Fibroblast of upper back skin (primary cell): ENCODE results near the gene C9orf78.

ENCODE experiments used
- DNase-seq: peaks from one replicate; pipeline ENCODE4 v3.0.0-alpha.2; 2013

C9orf78 gene

DNA sequence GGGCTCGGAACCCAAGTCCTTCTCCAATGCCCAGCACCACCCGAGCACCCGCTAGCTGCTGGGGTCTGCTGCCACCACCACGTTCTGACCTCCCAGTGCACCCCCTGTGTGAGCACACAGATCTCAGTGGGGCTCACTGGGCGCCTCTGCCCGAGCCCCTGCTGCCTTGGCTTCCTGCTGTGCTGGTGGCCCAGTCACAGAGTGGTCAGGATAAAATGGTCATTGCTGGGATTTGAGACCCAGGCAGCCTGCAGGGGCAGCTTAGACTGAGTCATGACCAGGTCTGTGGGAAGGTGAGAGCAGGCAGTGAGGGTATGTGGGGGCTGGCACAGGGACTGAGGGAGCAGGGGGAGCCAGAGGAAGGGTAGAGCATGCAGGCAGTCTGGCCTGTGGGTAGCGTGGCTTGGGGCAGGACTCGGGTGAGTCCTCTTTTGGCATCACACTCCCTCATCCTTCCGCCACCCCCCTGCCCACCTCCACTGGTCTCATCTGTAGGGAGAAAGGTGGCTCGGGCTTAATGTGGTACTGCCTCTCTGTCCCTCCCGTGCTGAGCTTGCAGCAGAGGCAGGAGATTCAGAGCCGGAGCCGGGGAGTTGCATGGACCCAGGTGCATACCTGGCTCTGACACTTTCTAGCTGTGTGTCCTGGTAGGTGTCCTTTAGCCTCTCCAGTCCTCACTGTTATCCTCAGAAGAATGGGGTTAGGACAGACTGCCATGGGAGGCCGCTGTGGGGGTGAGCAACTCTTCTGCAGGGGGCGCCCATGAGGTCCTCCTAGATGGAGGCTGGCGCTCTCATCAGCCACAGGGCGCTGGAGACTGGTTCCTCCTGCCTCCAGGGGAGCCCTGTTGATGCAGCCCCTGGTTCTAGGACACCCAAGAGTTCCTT is 32.3 kb upstream of the C9orf78 start:
- DNase-seq, result no peak

DNA sequence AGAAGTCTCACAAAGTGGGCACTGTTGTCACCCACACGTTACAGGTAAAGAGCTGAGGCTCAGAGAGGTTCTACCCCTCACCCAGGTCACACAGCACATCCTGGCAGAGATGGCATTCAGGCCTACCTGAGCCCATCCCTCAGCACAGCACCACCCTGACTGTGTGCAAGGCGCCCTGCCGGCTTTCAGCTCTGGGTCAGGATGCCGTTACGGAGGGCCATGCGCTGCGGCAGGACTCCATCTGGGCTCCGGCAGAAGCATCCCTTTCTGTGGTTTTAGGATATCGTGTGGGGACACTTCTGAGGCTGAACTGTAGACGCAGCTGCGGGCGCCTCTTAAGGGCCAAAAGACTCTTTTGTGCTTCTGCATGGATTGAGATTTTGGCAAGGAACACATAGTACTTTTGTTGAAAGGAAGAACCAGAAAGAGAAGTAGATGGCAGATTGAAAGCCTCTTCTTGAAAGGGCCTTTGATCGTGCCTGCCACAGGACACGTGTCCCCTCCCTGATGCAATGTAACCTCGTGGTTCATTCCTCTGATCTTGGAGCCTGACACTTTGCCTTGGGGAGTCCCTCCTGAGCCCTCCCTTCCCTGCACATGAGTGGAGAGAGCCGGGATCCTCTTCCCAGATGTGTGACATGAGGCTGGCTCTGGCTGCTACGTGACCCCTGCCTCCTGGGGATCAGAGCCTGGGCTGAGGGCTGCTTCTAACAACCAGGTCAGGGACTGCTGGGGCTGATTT is 31.5 kb upstream of the C9orf78 start:
- DNase-seq, result no peak

DNA sequence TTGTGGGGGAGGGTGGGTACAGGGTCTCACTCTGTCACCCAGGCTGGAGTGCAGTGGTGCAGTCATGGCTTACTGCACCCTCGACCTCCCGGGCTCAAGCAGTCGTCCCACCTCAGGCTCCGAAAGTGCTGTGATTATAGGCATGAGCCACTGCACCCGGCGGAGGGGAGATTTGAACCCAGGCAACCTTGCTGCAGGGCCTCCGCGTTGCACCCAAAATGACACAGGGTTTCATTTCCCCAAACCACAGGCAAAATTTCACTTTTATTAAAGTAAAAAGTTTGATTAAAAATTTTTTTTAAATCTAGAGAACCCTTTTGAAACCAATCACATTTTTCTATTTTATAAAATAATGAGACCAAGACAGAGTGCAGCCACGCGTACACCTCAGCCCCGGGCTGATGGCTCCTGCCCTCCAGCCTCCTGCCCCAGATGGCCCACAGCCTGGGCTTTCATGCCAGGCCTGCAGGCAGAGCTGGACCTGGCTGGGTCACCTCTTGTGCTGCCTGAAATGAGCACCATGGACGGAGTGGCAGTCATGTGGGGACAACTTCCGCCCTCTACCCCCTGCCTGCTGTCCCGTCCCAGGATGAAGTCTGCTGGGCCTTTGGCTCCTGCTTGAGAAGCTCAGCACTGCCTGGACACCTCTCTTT is 30.7 kb upstream of the C9orf78 start:
- DNase-seq, result no peak

DNA sequence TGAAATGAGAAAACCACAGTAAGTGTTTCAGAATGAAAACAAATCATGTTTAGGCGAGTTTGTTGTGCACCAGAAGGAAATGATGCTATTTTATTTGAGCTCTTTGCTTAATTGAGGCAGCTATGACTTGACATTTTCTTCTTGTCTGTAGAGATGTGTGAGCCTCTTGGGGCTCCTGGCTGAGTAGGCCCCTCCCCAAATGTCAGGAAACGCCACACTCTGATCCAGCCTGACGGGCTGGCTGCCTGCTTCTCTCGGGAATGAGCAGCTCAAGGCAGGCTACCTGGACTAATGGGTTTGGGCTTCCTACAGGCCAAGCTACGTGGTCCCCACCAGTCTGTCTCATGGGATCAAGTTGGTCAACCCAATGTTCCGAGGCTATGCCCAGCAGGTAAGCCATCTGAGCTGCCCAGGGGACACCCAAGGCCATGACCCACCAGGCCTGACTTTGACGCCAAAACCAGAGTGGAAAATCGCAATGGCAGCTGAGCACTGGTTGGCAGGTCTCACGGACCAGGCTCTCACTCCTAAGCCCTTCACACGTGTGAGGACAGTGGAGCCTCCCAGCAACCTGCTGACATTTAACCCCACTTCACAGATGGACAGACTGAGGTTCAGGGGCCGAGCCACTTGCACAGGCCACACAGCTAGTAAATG is 30.0 kb upstream of the C9orf78 start:
- DNase-seq, result no peak

DNA sequence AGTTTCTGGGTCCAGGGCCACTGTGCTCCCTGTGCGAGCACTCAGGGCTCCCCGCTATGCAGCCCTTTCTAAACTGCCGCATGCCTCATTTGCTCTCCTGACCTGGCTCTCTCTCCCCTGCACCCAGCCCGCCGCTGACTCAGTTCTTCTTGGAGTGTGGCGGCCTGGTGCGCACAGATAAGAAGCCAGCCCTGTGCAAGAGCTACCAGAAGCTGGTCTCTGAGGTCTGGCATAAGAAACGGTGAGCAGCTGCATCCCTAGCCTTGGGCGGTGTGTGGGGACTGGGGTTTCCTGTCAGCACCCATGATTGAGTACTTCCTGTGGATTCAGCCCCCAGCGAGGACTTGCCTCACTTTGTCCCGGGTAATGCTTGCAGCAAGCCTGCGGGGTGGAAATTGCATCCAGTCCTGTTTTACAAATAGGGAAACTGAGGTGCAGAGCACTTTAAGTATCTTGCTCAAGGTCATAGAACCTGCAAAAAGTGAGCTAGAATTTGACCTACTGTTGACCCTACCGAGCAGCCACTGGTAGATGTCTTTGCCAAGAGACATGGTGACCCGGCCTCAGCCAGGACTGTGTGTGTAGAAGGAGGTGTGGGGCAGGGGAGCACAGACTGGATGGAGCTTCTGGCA is 28.1 kb upstream of the C9orf78 start:
- DNase-seq, result peak; percentile 92

DNA sequence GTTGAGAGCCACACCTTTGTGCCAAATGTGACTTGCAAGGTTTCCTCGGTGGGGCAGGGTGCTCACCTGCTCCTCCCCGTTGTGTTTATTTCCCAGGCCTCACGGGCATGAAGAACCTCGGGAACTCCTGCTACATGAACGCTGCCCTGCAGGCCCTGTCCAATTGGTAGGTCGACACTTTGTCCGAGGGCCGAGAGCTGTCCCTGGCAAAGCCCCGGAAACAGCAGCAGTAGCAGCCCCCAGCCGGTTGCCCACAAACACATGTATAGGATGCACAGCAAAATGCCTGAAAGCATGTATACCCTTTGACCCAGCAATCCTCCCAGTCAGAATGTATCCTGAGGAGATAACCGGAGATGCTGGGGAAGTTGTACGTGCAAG is 26.4 kb upstream of the C9orf78 start:
- no peak for DNase-seq

DNA sequence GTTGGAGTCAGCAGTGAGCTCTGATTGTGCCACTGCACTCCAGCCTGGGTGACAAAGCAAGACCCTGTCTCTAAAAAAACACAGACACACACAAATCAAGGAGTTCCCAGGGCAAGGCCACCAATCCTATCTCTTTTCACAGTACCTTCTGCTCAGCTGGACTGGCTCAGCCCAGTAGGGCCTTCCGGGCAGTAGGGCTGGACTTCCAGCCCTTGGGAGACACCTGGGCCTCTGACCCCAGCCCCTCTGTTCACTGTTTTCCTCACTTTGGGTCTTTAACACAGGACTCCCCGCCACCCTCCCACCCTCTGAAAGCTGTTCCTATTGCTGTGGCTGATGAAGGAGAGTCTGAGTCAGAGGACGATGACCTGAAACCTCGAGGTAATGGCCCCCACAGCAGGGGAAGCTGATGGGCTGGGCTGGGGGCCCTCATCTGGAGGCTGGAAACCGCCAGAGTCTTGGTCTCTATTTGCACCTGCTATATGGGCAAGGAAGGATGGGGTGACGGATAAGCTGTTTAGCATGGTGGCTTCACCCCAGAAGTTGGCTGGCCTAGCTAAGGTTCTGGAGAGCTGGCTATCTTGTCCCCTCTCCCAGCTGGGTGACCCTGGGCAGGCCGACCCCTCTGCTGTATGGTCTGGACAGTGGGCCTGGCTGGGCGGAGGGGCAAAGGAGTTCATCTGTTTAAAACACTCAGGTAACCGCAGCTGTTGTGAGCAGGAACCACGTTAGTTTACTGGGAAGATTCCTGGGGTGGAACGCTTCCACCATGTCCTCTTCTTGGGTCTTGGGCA is 25.8 kb upstream of the C9orf78 start:
- DNase-seq, result no peak

DNA sequence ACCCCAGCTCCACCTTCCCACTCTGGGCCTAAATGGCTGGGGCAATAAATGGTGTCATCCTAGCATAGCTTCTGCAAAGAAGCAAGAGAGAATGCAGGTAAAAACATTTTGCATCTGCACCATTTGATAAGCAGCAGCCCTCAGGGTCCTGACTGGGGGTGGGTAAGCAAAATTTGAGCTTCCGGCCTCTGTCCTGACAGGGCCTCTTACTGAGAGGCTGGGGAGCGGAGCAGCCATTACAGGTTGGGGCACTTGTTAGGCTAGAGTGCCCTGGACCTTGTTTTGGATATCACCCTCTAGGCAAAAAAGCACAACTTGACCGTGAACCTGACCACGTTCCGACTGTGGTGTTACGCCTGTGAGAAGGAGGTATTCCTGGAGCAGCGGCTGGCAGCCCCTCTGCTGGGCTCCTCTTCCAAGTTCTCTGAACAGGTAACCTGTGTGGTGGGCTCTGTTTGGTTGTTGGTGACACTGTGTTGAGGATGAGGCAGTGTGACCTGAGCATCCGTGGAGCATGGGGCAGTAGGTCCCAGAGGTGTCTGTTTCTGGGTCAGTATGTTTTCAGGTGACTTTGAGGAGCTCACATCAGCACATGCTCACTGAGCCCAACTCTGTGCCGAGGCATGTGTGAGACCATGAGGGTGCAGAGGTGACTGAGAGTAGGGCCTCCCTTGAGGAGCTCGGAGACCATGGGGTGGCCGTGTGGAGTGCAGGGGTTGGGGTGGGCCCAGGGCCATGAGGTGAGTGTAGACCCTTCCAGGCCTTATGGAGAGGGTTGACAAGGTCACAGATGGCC is 23.3 kb upstream of the C9orf78 start:
- no peak for DNase-seq

DNA sequence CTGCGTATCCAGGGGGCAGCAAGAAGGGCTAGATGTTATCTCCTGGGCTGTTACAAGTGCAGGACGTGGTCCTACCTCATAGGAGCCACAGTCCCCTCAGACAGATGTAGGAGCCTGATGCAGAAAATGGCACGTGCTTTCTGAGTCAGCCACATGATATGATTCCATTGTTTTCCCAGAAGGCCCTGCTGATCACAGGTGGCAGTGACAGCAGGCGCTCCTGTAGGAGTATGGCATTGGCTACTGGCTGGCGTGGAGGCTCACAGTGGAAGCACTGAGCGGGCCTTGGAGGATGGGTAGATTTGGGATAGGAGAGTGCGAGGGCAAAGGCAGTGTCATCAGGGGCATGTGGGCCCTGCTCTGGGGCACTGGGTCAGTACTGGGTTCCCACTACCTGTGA is 22.1 kb upstream of the C9orf78 start:
- no peak for DNase-seq

DNA sequence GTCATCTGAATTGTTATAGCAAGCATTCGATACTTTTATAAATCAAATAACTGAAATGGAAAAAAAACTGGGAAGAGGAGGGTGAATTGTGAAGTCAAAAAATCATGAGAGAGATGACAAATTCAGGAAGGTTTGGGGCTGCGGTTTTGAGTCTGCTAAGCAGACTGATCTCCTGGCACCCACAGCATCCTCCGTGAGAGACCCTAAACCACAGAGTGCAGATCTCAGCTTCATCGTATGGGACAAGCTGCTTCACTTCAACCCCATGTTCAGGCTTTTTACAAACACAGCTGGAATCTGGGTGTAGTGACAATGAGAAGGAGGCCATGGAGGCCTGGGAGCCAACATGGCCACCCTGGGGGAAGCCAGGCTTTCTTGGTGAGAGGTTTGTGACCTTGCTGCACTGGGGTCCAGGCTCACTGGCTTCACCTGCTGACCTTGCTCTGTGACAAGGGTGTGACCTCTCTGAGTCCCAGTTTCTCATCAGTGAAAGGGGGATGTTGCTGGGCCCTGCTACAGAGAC is 19.6 kb upstream of the C9orf78 start:
- DNase-seq, result no peak

DNA sequence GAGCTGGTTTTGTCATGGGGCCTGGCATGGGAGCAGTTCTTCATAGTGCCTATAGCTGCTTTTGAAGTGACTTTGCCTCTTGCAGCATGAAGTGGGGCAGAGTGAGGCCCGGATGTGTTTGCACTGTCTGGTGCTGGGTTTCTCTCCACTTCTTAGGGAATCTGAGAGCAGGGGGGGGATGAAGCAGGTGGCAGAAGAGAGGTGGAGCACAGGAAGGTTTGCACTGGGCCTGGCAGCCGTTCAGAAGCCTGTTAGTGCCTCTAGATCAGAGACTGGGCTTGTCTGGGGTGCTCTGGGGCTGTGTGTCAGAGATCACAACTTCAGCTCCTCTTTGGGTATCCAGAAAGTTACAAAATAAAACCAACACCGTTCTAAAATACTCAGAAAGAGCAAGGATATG is 18.5 kb upstream of the C9orf78 start:
- DNase-seq, result no peak

DNA sequence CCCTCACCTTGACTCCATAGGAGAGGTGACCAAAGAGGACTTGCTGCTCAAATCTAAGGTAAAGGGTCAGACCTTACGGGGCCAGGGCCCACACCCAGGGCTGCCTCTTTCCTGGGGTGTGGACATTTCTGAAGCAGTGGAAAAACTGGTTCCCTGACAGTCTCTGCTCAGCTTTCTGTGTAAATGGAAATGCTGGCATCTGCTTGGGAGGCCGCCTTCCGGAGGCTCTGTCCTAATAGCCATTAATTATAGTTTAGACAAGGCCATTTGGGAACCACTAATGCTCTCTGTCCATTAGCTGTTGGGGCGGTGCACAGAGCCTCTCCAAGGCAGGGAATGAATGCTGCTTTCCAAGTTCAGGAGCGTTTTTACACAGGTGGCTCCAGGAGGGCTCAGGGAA is 17.5 kb upstream of the C9orf78 start:
- DNase-seq, result no peak

DNA sequence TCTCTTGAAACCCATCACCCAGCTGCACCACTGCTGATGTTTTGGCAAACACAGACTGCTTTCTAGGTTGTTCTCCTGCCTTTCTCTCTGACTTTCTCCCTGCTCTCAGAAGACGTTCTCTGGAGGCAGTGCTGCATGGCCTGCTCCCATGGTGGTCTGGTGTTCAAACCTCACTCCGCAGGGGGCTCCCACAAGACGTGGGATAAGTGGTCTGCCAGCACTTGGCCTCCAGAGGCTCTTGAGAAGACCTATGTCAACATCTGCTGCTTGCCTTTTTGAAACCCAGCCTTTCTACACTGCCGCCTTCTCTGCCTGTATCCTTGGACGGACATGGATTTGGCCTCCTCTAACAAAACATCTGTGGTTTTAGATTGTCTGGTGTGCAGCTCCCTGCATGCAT is 16.7 kb upstream of the C9orf78 start:
- DNase-seq, result no peak

DNA sequence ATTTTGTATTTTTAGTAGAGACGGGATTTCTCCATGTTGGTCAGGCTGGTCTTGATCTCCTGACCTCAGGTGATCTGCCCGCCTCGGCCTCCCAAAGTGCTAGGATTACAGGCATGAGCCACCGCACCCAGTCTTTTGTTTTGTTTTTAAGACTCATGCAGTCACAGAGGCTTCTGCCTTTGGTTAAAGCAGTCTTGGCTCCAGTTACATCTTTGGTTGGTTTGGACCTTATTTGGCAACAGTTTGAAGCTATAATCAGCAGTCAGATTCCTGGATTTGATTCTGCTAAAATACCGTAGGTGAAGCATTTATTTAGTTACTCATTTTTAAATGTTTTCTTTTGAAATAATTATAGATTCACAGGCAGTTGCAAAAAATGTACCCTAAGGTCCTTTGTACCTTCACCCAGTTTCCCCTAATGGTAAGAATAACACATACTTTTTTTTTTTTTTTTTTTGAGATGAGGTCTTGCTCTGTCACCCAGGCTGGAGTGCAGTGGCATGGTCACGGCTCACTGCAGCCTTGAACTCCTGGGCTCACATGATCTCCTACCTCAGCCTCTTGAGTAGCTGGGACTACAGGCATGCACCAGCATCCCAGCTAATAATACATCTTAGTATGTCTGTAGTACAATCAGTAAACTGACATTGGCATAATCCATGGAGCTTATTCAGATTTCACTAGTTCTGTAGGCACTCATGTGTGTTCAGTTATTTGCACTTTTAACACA is 15.9 kb upstream of the C9orf78 start:
- DNase-seq, result no peak

DNA sequence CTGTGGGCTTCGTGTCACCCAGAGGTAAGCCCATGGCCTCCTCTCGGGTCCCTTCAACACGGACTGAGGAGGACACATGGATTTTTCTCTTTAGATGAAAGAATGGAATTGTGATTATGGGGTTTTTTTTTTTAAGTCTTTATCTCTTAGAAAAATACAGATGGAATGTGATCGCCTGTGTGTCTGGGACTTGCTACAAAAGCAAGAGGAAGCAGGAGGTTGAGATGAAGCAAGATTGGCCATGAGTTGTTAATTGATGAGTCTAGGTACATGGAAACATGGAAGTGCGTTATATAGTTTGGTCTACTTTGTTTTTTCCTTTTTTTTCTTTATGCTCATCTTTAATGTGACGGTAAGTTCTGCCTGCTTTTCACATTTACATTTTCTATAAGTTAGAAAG is 14.8 kb upstream of the C9orf78 start:
- DNase-seq, result no peak

DNA sequence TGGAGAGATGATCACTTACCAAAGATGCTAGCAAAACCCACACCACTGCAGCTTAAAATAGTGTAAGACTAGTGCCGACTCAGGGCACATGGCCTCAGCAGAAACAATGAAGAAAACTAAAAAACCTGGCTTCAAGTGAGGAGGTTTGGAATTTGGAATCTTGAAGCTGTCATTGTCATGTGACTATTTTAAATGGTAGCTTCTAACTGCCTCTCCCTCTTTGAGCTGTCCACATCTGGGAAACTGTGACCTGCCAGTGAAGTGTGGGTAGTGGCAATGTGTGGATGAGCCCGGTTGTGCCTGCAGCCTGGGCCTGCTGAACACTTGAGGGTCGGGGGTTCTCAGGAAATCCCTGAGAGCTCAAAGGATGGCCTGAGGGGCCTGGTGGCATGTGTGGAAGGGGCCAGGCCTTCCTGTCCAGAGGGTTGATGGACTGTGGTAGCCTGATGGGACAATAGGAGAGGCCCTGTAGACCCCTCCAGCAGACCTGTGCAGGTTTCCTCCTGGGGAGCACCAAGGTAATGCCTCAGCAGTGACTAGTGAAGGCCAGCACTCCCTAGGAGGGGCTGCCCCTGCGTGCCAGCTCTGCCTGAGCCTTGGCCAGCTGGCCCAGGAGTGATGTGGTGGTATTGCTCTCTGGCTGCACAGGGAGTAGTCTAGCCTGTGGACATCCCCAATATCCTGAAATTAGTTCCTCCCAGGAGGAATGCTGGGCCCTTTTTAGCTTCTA is 13.8 kb upstream of the C9orf78 start:
- no peak for DNase-seq

DNA sequence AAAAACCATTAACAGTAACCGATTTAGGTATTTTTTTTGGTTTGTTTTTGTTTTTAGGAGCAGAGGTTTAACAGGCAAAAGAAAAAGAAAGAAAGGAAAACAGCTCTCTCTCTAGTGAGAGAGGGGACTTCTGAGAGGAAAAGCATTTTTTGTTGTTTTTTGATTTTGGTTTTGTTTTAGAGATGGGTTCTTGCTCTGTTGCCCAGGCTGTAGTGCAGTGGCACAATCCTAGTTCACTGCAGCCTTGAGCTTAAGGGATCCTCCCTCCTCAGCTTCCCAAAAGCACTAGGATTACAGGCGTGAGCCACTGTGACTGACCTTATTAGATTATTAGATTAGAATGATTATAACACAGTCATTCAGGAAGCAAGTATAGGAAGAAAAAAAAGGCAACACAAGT is 10.3 kb upstream of the C9orf78 start:
- DNase-seq, result no peak

DNA sequence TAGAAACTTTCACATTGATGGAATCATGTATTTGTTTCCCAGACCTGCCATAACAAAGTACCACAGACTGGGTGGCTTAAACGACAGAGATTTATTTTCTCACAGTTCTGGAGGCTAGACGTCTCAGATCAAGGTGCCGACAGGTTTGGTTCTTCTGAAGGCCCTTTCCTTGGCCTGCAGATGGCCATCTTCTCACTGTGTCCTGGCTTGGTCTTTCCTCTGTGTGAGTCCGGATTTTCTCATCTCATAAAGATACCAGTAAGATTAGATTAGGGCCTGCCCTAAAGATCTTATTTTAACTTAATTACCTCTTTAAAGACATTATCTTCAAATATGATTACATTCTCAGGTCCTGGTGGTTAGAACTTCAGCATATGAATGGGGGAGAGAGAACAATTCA is 6.0 kb upstream of the C9orf78 start:
- no peak for DNase-seq

DNA sequence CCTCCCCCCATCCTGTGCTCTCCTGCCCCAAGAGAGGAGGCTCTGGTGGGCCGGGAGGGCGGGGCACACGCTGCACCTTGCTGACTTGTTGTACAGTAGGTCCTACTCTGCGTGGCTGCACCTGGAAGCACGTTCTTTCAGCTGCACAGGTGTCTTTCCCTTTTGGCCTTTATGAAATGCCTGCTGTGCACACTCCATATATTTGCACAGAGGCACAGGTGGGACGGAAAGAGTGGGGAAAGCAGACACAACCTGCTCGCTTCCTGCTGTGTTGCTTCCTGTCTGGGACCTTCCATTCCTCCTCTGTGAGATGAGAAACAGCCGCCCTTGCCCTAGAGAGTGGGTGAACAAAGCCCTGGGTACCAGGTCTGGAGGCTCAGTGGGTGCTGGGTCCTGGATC is 5.0 kb upstream of the C9orf78 start:
- DNase-seq, result no peak
